CD4-positive, alpha-beta T cell (primary cell): ENCODE data around the gene CSTF2. TPM values are rescaled to one million over a fixed set of nuclear protein-coding genes. Genes with fewer than 3 reads are reported as not detected.

ENCODE experiments used
- ATAC-seq: fragments of 200-7000 bp; cut with Tn5 transposase; one replicate; pipeline ENCODE4 v1.10.0; 2022; ENCODE audit warnings: mild to moderate bottlenecking; ENCODE audit not compliant: poor library complexity
- CTCF ChIA-PET: fragments of 350-600 bp; sonication (Branson Sonifier 250); formaldehyde crosslinking; loops from one replicate; lab custom pipeline; 2021; ENCODE audit warnings: antibody characterized with exemption, inconsistent platforms; lab: Charles Lee
- POLR2A ChIA-PET: fragments of 350-600 bp; sonication (Branson Sonifier 250); formaldehyde crosslinking; loops from one replicate; lab custom pipeline; 2021; ENCODE audit warnings: antibody characterized with exemption, inconsistent platforms; lab: Charles Lee
- DNase-seq, 14 experiments: peaks; one replicate each; pipeline ENCODE4 v3.0.0-alpha.2; 2013 to 2020; ENCODE audit warnings: mixed read lengths in 2 of 14
- H3K27ac ChIP-seq, 2 donors: one replicate each; pipeline versions ENCODE4 v1.5.1 to v1.7.0; 2013; ENCODE audit warnings: low read length in 2 of 2, low read depth in 1 of 2, mild to moderate bottlenecking in 1 of 2
- H3K27me3 ChIP-seq, 2 experiments: 1 replicate in 1 of 2; 2 replicates in 1 of 2; pipeline versions ENCODE4 v1.6.1 to v1.7.0; 2013; ENCODE audit warnings: low read length in 2 of 2, control low read depth in 1 of 2, mild to moderate bottlenecking in 1 of 2, moderate library complexity in 1 of 2; ENCODE audit not compliant: insufficient read depth in 2 of 2, control insufficient read depth in 1 of 2
- H3K36me3 ChIP-seq: one replicate; pipeline ENCODE4 v1.6.1; 2013; ENCODE audit warnings: low read length, control low read depth; ENCODE audit not compliant: insufficient read depth
- H3K4me1 ChIP-seq: one replicate; pipeline ENCODE4 v1.6.1; 2013; ENCODE audit warnings: low read length, control low read depth; ENCODE audit not compliant: insufficient read depth
- H3K4me3 ChIP-seq: one replicate; pipeline ENCODE4 v1.5.1; 2013; ENCODE audit warnings: mild to moderate bottlenecking, low read length, moderate library complexity
- H3K9me3 ChIP-seq, 2 experiments: 1 replicate in 1 of 2; 2 replicates in 1 of 2; pipeline versions ENCODE4 v1.6.1 to v1.7.0; 2013; ENCODE audit warnings: low read length in 2 of 2, mild to moderate bottlenecking in 2 of 2, control low read depth in 1 of 2, moderate library complexity in 1 of 2; ENCODE audit not compliant: control insufficient read depth in 1 of 2, insufficient read depth in 1 of 2
- H3K27ac Mint-ChIP-seq: one replicate; pipeline ENCODE4 v1.8.0; 2020; ENCODE audit warnings: mixed read lengths
- H3K27me3 Mint-ChIP-seq: one replicate; pipeline ENCODE4 v1.8.0; 2021; ENCODE audit warnings: mixed read lengths
- H3K36me3 Mint-ChIP-seq: one replicate; pipeline ENCODE4 v1.8.0; 2021; ENCODE audit warnings: low read depth, mixed read lengths
- H3K4me1 Mint-ChIP-seq: one replicate; pipeline ENCODE4 v1.8.0; 2021; ENCODE audit warnings: low read depth, mixed read lengths
- H3K4me3 Mint-ChIP-seq: one replicate; pipeline ENCODE4 v1.8.0; 2020; ENCODE audit warnings: mild to moderate bottlenecking, mixed read lengths
- H3K9me3 Mint-ChIP-seq: one replicate; pipeline ENCODE4 v1.8.0; 2020; ENCODE audit warnings: mixed read lengths
- intact Hi-C, 2 experiments: fragments of 100-400 bp; cut with DNase I in 1 of 2; cut with micrococcal nuclease in 1 of 2; formaldehyde crosslinking; loops; one replicate each; pipeline versions ENCODE4 v1.15.1 to v1.9.0; 2023 to 2025; cut with DNase I, micrococcal nuclease
- total RNA-seq, 174 experiments: library from RNA in 2 of 174; stranded (reverse) in 2 of 174; gene quantifications; one replicate each; pipeline ENCODE4 v1.2.3 and lab custom pipeline; 2021 to 2026
- TF ChIP-seq, protein P1 (sequence below): fragments of 200-600 bp; IDR thresholded peaks from one replicate; pipeline ENCODE4 v1.8.0; 2022; ENCODE audit warnings: antibody characterized with exemption, mild to moderate bottlenecking

The CSTF2 gene
- total RNA-seq, 2 experiments from 2014 or later: 8.3 to 10.1 TPM

DNA sequence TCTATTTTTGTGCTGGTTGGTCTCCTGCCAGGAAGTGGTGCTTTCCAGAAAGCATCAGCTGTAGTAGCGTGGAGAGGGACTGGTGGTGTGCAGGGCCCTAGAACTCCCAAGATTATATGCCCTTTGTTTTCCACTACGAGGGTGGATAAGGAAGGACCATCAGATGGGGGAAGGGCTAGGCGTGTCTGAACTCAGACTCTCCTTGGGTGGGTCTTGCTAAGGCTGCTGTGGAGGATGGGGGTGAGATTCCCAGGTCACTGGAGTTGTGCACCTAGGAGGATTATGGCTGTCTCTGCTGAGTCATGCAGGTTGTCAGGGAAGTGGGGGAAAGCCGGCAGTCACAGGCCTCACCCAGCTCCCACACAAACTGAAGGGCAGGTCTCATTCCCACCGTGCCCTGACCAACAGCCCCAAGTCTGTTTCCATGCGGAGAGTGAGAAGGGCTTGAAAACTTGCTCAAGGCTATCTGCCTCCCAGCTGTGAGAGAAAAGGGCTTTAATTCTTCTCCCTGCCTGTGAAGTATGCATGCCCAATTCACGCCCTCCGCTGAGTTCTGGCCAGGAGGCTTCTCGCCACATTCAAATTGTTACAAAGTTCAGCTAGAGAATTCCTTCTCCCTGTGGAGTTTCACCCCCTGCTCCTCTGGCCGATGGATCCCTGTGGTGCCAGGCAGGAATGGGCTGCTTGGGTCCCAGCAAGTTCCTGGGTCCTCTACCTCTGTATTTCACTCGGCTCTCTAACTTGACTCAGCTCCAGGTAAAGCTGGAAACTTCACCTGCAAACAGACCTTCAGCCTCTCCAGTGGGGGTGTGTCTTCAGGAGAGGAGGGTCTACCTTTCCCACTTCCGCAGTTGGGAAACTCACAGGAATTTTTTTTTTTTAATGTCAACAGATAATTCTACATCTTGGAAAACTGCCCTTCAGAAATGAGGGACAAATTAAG, 7.7 kb upstream of the CSTF2 start:
- Mint-ChIP-seq H3K9me3 (no peaks in the 10 kb centered on the region), H3K27ac (no peak overlapping the region), H3K36me3 (no peaks in the 10 kb centered on the region), H3K27me3 (peaks cover 57% of the 10 kb centered on the region), H3K4me3 (no peak overlapping the region), H3K4me1 (no peaks in the 10 kb centered on the region)
- Histone ChIP-seq H3K4me1 (no peaks in the 10 kb centered on the region), H3K9me3 (no peaks in the 10 kb centered on the region), H3K4me3 (no peak overlapping the region), H3K36me3 (no peaks in the 10 kb centered on the region), H3K27ac (no peak overlapping the region), H3K27me3 (peaks cover 0 to 6% of the 10 kb centered on the region in 2 experiments)
- ChIA-PET CTCF (no interaction called here), POLR2A (no interaction called here)
- TF ChIP-seq, protein P1, sequence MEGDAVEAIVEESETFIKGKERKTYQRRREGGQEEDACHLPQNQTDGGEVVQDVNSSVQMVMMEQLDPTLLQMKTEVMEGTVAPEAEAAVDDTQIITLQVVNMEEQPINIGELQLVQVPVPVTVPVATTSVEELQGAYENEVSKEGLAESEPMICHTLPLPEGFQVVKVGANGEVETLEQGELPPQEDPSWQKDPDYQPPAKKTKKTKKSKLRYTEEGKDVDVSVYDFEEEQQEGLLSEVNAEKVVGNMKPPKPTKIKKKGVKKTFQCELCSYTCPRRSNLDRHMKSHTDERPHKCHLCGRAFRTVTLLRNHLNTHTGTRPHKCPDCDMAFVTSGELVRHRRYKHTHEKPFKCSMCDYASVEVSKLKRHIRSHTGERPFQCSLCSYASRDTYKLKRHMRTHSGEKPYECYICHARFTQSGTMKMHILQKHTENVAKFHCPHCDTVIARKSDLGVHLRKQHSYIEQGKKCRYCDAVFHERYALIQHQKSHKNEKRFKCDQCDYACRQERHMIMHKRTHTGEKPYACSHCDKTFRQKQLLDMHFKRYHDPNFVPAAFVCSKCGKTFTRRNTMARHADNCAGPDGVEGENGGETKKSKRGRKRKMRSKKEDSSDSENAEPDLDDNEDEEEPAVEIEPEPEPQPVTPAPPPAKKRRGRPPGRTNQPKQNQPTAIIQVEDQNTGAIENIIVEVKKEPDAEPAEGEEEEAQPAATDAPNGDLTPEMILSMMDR: no peak
- DNase-seq (no peak), ATAC-seq (no peak)
- intact Hi-C loops: loop anchor here in 1 of 2 experiments (10.0 kb wide), 1 partner anchor 542 kb away; no protein-coding TSS in a partner anchor

DNA sequence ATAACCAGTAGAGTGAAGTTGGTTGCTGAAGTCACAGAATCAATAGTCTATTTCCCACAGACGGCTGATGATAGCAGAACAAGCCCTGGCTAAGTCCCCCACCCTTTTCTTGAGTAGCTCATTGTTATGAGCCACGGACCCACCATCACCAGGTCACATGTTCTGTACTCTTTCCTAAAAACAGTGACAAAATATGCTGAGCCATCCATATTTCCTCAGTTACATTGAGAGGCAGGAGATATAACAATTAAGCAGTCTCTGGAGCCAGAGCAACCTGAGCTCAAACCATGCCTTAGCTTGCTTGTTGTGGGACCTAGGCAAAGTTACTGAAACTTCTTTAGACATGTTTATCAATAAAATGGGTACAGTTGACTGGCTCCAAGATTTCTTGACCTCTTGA, 2.9 kb upstream of the CSTF2 start:
- ATAC-seq: no peak
- peaks cover 0 to 6% of the 10 kb centered on the region in 2 experiments for H3K27me3 ChIP-seq
- no peaks in the 10 kb centered on the region for H3K36me3 ChIP-seq
- DNase-seq: no peak
- no peak overlapping the region for H3K4me3 ChIP-seq
- H3K36me3 Mint-ChIP-seq: peaks cover 13% of the 10 kb centered on the region
- H3K4me1 ChIP-seq: peaks cover 8% of the 10 kb centered on the region
- H3K27ac ChIP-seq: no peak overlapping the region
- H3K27me3 Mint-ChIP-seq: peaks cover 31% of the 10 kb centered on the region
- CTCF ChIA-PET: no interaction called here
- POLR2A ChIA-PET: no interaction called here
- H3K27ac Mint-ChIP-seq: no peak overlapping the region
- TF ChIP-seq, protein P1: no peak
- intact Hi-C loops: loop anchor here (2.0 to 10.0 kb wide), 5 partner anchors 280 to 1119 kb away; partner anchors contain the start of genes CENPI (in 1 of the 2) and RPL36A (in 1 of the 2)
- H3K4me1 Mint-ChIP-seq: peaks cover 11% of the 10 kb centered on the region
- H3K4me3 Mint-ChIP-seq: no peak overlapping the region
- H3K9me3 ChIP-seq: no peaks in the 10 kb centered on the region
- no peaks in the 10 kb centered on the region for H3K9me3 Mint-ChIP-seq

DNA sequence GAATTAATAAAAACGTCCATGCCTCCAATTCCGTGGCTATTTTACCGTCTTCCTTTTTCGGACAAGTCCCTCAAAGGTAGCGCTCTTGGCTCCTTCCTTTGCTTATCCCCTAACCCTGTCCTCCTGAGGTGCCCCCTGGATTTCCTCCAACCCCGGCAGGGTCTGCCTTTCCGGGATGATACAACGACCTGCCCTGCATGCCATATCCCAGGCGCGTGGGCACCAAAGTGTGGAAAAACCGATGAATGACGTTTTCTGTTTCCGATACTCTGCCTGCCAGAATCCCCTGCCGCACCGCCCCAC, 706 bp upstream of the CSTF2 start:
- CTCF ChIA-PET: no interaction called here

More for the DNA sequence above, 706 bp upstream of the CSTF2 start:
- Histone ChIP-seq H3K4me3 (peak overlapping the region; percentile 88), H3K36me3 (peaks cover 19% of the 10 kb centered on the region), H3K27me3 (no peaks in the 10 kb centered on the region), H3K4me1 (peaks cover 8% of the 10 kb centered on the region), H3K9me3 (no peaks in the 10 kb centered on the region), H3K27ac (peak overlapping the region; percentile 77 to 80)
- intact Hi-C loops: loop anchor here (5.0 to 10.0 kb wide), 4 partner anchors 278 to 983 kb away; partner anchors contain the start of genes CENPI (in 1 of the 2) and RPL36A (in 1 of the 2)
- TF ChIP-seq, protein P1: no peak
- Mint-ChIP-seq H3K4me3 (peak overlapping the region; percentile 87), H3K4me1 (peaks cover 11% of the 10 kb centered on the region), H3K36me3 (peaks cover 31% of the 10 kb centered on the region), H3K27ac (peak overlapping the region; percentile 84), H3K27me3 (peaks cover 24% of the 10 kb centered on the region), H3K9me3 (no peaks in the 10 kb centered on the region)
- POLR2A ChIA-PET: no interaction called here
- DNase-seq (peak in 1 of 14 experiments; percentile 5), ATAC-seq (no peak)
